Panc1 (cell line): ENCODE results near the gene AMN.

Experiments used
- CTCF ChIP-seq: fragments of 450-650 bp; IDR thresholded peaks from 2 replicates; pipeline ENCODE4 v1.5.1; 2017; ENCODE audit warnings: mild to moderate bottlenecking
- POLR2AphosphoS5 ChIP-seq: IDR thresholded peaks from 2 replicates; pipeline ENCODE4 v1.6.1; 2012; ENCODE audit warnings: mild to moderate bottlenecking, low read depth, low read length, moderate library complexity

GRCh38 chr14:102940729-102941362 is 18.4 kb downstream of the AMN start:
- TF ChIP-seq CTCF (no peak), POLR2AphosphoS5 (no peak)
